Breast epithelium (tissue), 4 donors: ENCODE results near the gene EFNA1. TPM values are rescaled to one million over a fixed set of nuclear protein-coding genes. Genes with fewer than 3 reads are reported as not detected.

Experiments used
- DNase-seq, 2 donors: peaks; one replicate each; pipeline ENCODE4 v3.0.0-alpha.2; 2019; ENCODE audit warnings: low spot score in 2 of 2
- H3K27ac ChIP-seq, 2 donors: fragments of 200-600 bp; sonication (generic) in 1 of 2; one replicate each; pipeline ENCODE4 v1.5.1; 2016 to 2019; ENCODE audit warnings: mild to moderate bottlenecking in 1 of 2
- H3K27me3 ChIP-seq, 2 donors: fragments of 200-600 bp; sonication (generic) in 1 of 2; one replicate each; pipeline versions ENCODE4 v1.5.1 to v1.6.0; 2017 to 2019; ENCODE audit warnings: control low read depth in 1 of 2, mild to moderate bottlenecking in 1 of 2
- H3K36me3 ChIP-seq: fragments of 200-600 bp; one replicate; pipeline ENCODE4 v1.5.1; 2019
- H3K4me1 ChIP-seq, 2 donors: fragments of 200-600 bp; sonication (generic); one replicate each; pipeline ENCODE4 v1.5.1; 2016 to 2019; ENCODE audit warnings: control low read depth in 1 of 2
- H3K4me3 ChIP-seq, 3 donors: fragments of 200-600 bp; sonication (generic); 1 replicate in 2 of 3; 2 replicates in 1 of 3; pipeline ENCODE4 v1.5.1; 2016 to 2019; ENCODE audit warnings: mild to moderate bottlenecking in 3 of 3, moderate library complexity in 2 of 3
- H3K9me3 ChIP-seq, 2 donors: fragments of 200-600 bp; sonication (generic) in 1 of 2; one replicate each; pipeline ENCODE4 v1.5.1; 2016 to 2019; ENCODE audit warnings: control low read depth in 1 of 2
- POLR2A ChIP-seq: fragments of 450-650 bp; IDR thresholded peaks from one replicate; pipeline ENCODE4 v1.6.1; 2016; ENCODE audit warnings: antibody characterized with exemption, mild to moderate bottlenecking, moderate library complexity
- POLR2AphosphoS5 ChIP-seq, 3 donors: sonication (generic); formaldehyde crosslinking; IDR thresholded peaks; one replicate each; pipeline ENCODE4 v1.6.1; 2017; ENCODE audit warnings: antibody characterized with exemption in 3 of 3
- intact Hi-C: fragments of 100-400 bp; cut with DNase I; formaldehyde crosslinking; loops from one replicate; pipeline ENCODE4 v1.15.1; 2023; ENCODE audit warnings: low total_unique reads
- total RNA-seq, 3 donors: library from RNA; depleted of rRNA; stranded (reverse); fragments of >200 nt; gene quantifications; one replicate each; pipeline ENCODE4 v1.1.0, GENCODE V29; 2016
- TF ChIP-seq, protein P1 (sequence below), 3 donors: fragments of 450-650 bp; IDR thresholded peaks; one replicate each; pipeline ENCODE4 v1.5.1; 2016 to 2017; ENCODE audit warnings: antibody characterized with exemption in 3 of 3, mild to moderate bottlenecking in 3 of 3, moderate library complexity in 3 of 3

The EFNA1 gene, protein sequence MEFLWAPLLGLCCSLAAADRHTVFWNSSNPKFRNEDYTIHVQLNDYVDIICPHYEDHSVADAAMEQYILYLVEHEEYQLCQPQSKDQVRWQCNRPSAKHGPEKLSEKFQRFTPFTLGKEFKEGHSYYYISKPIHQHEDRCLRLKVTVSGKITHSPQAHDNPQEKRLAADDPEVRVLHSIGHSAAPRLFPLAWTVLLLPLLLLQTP
- 100 to 1,000 TPM in 2 of 3 donors, 10 to 100 TPM in 1; 18.7 to 163 (median 120) TPM for total RNA-seq

DNA sequence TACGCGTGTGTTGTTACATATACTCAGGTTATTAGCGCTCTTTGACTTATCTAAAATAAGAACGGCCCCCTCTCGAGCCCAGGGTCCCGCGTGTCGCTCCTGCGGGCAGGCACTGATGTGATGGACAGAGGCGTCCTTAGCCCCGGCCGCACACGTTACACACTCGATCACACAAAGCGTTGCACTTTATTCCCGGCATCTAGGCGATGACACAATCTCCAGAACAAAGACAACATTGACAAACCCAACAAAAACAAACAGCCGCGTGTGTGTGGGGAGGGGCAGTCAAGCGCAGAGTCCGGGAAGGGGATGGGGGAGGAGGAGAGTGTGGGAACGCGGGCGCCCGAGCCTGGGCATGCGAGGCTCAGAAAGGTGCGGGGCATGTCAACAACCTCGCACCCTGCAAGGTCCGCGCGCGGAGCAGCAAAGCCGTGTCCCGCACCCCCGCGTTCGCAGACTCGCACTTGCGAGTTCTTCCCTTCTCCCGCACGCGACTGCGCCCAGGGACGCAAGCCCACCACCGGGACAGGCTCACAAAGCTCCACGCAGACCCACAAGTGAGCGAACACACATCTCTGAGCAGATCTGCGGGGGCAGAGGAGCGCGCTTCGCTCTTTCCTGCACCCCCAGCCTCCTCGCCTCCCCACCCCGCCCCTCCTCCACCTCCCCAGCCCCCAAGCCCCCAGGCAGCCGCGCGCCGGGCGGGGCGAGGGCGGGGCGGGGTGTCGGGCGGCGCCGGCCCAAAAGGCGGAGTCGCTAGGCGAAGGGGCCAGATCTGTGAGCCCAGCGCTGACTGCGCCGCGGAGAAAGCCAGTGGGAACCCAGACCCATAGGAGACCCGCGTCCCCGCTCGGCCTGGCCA lies at the start of gene EFNA1:
Gene EFNA1, plus strand, starts transcription at position 772 of the 862 bp plus-strand sequence. CDS start 102 bp downstream, outside the sequence.
- Histone ChIP-seq H3K4me1 (peaks cover 3 to 24% of the 10 kb centered on the region in 2 donors), H3K9me3 (no peaks in the 10 kb centered on the region), H3K27ac (peak within 1 kb of the TSS; percentile 95 to 97), H3K36me3 (no peaks in the 10 kb centered on the region), H3K4me3 (peak within 1 kb of the TSS; percentile 60 to 96 (median 60)), H3K27me3 (no peaks in the 10 kb centered on the region)
- TF ChIP-seq, protein P1, sequence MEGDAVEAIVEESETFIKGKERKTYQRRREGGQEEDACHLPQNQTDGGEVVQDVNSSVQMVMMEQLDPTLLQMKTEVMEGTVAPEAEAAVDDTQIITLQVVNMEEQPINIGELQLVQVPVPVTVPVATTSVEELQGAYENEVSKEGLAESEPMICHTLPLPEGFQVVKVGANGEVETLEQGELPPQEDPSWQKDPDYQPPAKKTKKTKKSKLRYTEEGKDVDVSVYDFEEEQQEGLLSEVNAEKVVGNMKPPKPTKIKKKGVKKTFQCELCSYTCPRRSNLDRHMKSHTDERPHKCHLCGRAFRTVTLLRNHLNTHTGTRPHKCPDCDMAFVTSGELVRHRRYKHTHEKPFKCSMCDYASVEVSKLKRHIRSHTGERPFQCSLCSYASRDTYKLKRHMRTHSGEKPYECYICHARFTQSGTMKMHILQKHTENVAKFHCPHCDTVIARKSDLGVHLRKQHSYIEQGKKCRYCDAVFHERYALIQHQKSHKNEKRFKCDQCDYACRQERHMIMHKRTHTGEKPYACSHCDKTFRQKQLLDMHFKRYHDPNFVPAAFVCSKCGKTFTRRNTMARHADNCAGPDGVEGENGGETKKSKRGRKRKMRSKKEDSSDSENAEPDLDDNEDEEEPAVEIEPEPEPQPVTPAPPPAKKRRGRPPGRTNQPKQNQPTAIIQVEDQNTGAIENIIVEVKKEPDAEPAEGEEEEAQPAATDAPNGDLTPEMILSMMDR (IDR thresholded peaks at IDR 0.05) = no peak
- peak; percentile 50 to 78 (median 73) for TF ChIP-seq POLR2AphosphoS5 (IDR thresholded peaks at IDR 0.05)
- peak; percentile 78 for TF ChIP-seq POLR2A
- intact Hi-C loops = no loop called here
- DNase-seq = peak; percentile 83 to 87

GRCh38 chr1:155078469-155079209 lies 49.0 kb upstream of the EFNA1 start, which contains the start of gene EFNA3:
EFNA3 (plus strand) TSS chr1:155078837; CDS start chr1:155078942, 105 bp downstream.
- Histone ChIP-seq H3K9me3 (no peaks in the 10 kb centered on the region), H3K27me3 (peaks cover 16 to 23% of the 10 kb centered on the region in 2 donors), H3K36me3 (no peaks in the 10 kb centered on the region), H3K4me1 (peaks cover 24 to 38% of the 10 kb centered on the region in 2 donors), H3K4me3 (peak within 1 kb of the TSS; percentile 31 to 82 (median 63)), H3K27ac (peak within 1 kb of the TSS; percentile 57 to 81)
- peak in 1 of 2 donors; percentile 66 for DNase-seq
- intact Hi-C loops = no loop called here
- TF ChIP-seq POLR2AphosphoS5 (IDR thresholded peaks at IDR 0.05) (no peak), POLR2A (no peak)
- TF ChIP-seq, protein P1 (IDR thresholded peaks at IDR 0.05) = no peak

- DNase-seq = no peak
- H3K36me3 ChIP-seq = no peaks in the 10 kb centered on the region
- peaks cover 16 to 26% of the 10 kb centered on the region in 2 donors for H3K27me3 ChIP-seq
- H3K9me3 ChIP-seq = no peaks in the 10 kb centered on the region
- peak overlapping the region; percentile 31 to 82 (median 63) for H3K4me3 ChIP-seq
- H3K4me1 ChIP-seq = peaks cover 29 to 40% of the 10 kb centered on the region in 2 donors
- intact Hi-C loops = no loop called here
- TF ChIP-seq, protein P1 (IDR thresholded peaks at IDR 0.05) = no peak
- no peak for TF ChIP-seq POLR2AphosphoS5 (IDR thresholded peaks at IDR 0.05)
- no peak for TF ChIP-seq POLR2A
- H3K27ac ChIP-seq = peak overlapping the region; percentile 57 to 81
Observed at GRCh38 chr1:155079210-155079486, 48.5 kb upstream of the EFNA1 start.

DNA sequence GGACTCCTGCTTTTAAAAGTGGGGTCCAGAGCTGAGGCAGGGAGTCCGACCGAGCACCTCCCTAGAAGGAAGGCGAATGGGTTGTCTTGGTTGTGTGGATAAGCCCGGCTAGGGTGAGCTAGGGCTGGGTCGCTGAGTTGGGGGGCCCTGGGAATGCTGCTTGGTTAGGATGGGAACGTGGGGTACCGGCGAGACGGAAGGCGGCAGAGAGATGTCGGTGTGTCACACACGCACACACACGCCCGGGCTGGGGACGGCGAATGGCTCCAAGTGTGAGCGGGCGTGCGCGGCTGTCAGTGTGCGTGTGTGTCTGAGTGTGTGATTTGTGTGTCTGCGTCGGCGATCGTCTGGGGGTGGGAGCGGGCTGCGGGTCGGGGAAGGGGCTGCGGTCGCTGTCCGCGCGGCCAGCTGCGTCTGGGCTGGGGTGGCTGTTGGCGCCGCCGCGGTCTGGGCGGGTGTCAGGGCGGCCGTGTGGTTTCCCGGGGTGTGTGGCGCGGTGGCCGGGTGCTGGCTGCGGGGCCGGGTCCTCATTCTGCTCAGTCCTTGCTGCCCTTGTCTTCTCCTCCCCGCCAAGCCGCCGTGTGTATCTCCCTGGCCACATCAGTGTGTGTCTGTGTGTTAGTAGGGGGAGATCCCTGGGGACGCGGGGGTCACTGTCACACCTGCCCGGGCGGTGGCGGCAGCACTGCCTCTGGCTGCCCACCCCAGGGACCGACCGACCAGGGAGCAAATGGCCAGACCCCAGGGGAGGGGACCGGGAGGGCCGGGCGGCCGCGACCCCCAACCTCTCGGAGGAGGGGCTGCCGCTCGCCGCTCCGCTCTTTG lies 48.0 kb upstream of the EFNA1 start:
- H3K4me1 ChIP-seq = peaks cover 32 to 40% of the 10 kb centered on the region in 2 donors
- no peaks in the 10 kb centered on the region for H3K36me3 ChIP-seq
- intact Hi-C loops = no loop called here
- DNase-seq = no peak
- TF ChIP-seq POLR2A (no peak), POLR2AphosphoS5 (IDR thresholded peaks at IDR 0.05) (no peak)
- TF ChIP-seq, protein P1 (IDR thresholded peaks at IDR 0.05) = no peak
- H3K27me3 ChIP-seq = peaks cover 16 to 26% of the 10 kb centered on the region in 2 donors
- H3K9me3 ChIP-seq = no peaks in the 10 kb centered on the region
- peak overlapping the region; percentile 4 to 82 (median 63) for H3K4me3 ChIP-seq
- H3K27ac ChIP-seq = peak overlapping the region; percentile 57 to 81
